ENCODE results near the gene PTPDC1. TPM values are rescaled to one million over a fixed set of nuclear protein-coding genes. Genes with fewer than 3 reads are reported as not detected.

The PTPDC1 gene
- total and polyA plus RNA-seq, 4 donors, result 0.45 to 5.1 (median 1.1) TPM

DNA sequence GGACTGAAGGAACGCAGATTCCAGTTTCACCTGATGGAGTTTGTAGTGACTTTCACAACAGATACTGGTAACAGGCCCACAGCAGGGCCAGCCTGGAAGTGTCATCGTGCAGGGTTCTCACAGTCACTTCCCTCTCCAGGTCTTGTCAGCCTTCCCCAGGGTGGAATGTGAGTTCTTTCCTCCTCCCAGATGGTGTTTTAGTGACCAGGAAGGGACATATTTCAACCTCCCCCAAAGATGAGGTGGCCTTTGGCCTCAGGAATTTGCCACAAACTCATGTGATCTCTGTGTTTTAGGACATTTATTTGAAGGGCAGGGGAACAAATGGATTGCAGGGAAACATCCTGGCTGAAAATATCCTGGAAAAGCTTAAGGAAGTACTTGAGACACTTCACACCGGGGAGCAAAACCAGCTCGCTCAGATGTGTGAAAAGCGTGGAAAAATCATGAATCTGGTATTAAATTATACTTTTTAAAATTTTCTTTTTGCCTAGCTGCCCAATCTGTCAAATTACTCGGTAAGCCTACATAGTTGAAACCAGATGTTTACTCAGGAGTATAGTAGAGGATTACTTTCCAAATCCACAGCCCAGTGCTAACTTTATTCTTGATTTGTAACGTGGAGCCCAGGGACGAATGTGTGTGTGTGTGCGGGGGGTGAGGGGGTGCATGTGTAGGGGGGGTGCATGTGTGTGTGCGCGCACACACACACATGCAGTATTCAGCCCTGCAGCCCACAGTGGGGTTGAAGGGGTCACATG is 66.8 kb downstream of the PTPDC1 start:
- 82% methylated on average over 11 of the region's 11 CpGs for WGBS
- H3K4me3 ChIP-seq (ENCODE audit: low read depth in 1 of 3, low read length in 3 of 3), result no peak overlapping the region
- no peak for DNase-seq (ENCODE audit: low spot score)
- no peaks in the 10 kb centered on the region for H3K4me1 ChIP-seq (ENCODE audit: control insufficient read depth in 4 of 4, insufficient read depth in 4 of 4, low read length in 3 of 4)
- no peaks in the 10 kb centered on the region for H3K36me3 ChIP-seq (ENCODE audit: control insufficient read depth in 4 of 4, insufficient read depth in 3 of 4, low read depth in 1 of 4, low read length in 3 of 4)
- TF ChIP-seq JUND (IDR thresholded peaks at IDR 0.05) (no peak), EGR1 (IDR thresholded peaks at IDR 0.05; ENCODE audit: low read depth in 2 of 2) (no peak), SP1 (IDR thresholded peaks at IDR 0.05) (no peak), YY1 (IDR thresholded peaks at IDR 0.05) (no peak), HNF4A (conservative IDR thresholded peaks at IDR 0.05) (no peak), RXRA (IDR thresholded peaks at IDR 0.05) (no peak), RAD21 (IDR thresholded peaks at IDR 0.05) (no peak), FOXA2 (IDR thresholded peaks at IDR 0.05) (no peak), FOXA1 (IDR thresholded peaks at IDR 0.05) (no peak), HNF4G (IDR thresholded peaks at IDR 0.05) (no peak)
- TF ChIP-seq, protein P1, sequence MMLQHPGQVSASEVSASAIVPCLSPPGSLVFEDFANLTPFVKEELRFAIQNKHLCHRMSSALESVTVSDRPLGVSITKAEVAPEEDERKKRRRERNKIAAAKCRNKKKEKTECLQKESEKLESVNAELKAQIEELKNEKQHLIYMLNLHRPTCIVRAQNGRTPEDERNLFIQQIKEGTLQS (IDR thresholded peaks at IDR 0.05), result no peak
- TF ChIP-seq, protein P2, sequence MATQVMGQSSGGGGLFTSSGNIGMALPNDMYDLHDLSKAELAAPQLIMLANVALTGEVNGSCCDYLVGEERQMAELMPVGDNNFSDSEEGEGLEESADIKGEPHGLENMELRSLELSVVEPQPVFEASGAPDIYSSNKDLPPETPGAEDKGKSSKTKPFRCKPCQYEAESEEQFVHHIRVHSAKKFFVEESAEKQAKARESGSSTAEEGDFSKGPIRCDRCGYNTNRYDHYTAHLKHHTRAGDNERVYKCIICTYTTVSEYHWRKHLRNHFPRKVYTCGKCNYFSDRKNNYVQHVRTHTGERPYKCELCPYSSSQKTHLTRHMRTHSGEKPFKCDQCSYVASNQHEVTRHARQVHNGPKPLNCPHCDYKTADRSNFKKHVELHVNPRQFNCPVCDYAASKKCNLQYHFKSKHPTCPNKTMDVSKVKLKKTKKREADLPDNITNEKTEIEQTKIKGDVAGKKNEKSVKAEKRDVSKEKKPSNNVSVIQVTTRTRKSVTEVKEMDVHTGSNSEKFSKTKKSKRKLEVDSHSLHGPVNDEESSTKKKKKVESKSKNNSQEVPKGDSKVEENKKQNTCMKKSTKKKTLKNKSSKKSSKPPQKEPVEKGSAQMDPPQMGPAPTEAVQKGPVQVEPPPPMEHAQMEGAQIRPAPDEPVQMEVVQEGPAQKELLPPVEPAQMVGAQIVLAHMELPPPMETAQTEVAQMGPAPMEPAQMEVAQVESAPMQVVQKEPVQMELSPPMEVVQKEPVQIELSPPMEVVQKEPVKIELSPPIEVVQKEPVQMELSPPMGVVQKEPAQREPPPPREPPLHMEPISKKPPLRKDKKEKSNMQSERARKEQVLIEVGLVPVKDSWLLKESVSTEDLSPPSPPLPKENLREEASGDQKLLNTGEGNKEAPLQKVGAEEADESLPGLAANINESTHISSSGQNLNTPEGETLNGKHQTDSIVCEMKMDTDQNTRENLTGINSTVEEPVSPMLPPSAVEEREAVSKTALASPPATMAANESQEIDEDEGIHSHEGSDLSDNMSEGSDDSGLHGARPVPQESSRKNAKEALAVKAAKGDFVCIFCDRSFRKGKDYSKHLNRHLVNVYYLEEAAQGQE (IDR thresholded peaks at IDR 0.05), result no peak
- TF ChIP-seq, protein P3, sequence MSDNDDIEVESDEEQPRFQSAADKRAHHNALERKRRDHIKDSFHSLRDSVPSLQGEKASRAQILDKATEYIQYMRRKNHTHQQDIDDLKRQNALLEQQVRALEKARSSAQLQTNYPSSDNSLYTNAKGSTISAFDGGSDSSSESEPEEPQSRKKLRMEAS (IDR thresholded peaks at IDR 0.05), result no peak
- TF ChIP-seq, protein P4, sequence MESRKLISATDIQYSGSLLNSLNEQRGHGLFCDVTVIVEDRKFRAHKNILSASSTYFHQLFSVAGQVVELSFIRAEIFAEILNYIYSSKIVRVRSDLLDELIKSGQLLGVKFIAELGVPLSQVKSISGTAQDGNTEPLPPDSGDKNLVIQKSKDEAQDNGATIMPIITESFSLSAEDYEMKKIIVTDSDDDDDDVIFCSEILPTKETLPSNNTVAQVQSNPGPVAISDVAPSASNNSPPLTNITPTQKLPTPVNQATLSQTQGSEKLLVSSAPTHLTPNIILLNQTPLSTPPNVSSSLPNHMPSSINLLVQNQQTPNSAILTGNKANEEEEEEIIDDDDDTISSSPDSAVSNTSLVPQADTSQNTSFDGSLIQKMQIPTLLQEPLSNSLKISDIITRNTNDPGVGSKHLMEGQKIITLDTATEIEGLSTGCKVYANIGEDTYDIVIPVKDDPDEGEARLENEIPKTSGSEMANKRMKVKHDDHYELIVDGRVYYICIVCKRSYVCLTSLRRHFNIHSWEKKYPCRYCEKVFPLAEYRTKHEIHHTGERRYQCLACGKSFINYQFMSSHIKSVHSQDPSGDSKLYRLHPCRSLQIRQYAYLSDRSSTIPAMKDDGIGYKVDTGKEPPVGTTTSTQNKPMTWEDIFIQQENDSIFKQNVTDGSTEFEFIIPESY (IDR thresholded peaks at IDR 0.05), result no peak
- TF ChIP-seq, protein P5, sequence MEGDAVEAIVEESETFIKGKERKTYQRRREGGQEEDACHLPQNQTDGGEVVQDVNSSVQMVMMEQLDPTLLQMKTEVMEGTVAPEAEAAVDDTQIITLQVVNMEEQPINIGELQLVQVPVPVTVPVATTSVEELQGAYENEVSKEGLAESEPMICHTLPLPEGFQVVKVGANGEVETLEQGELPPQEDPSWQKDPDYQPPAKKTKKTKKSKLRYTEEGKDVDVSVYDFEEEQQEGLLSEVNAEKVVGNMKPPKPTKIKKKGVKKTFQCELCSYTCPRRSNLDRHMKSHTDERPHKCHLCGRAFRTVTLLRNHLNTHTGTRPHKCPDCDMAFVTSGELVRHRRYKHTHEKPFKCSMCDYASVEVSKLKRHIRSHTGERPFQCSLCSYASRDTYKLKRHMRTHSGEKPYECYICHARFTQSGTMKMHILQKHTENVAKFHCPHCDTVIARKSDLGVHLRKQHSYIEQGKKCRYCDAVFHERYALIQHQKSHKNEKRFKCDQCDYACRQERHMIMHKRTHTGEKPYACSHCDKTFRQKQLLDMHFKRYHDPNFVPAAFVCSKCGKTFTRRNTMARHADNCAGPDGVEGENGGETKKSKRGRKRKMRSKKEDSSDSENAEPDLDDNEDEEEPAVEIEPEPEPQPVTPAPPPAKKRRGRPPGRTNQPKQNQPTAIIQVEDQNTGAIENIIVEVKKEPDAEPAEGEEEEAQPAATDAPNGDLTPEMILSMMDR (IDR thresholded peaks at IDR 0.05; ENCODE audit: low read depth, low read length, missing input control), result no peak
- H3K9me3 ChIP-seq (ENCODE audit: control insufficient read depth in 4 of 4, low read length in 3 of 4), result no peaks in the 10 kb centered on the region
- no peak overlapping the region for H3K27ac ChIP-seq (ENCODE audit: low read depth in 1 of 2, low read length in 2 of 2)
- no peaks in the 10 kb centered on the region for H3K27me3 ChIP-seq (ENCODE audit: control insufficient read depth in 4 of 4, insufficient read depth in 4 of 4, low read length in 3 of 4)
- no peak overlapping the region for H3K9ac ChIP-seq (ENCODE audit: low read depth in 1 of 2, low read length in 2 of 2)

DNA sequence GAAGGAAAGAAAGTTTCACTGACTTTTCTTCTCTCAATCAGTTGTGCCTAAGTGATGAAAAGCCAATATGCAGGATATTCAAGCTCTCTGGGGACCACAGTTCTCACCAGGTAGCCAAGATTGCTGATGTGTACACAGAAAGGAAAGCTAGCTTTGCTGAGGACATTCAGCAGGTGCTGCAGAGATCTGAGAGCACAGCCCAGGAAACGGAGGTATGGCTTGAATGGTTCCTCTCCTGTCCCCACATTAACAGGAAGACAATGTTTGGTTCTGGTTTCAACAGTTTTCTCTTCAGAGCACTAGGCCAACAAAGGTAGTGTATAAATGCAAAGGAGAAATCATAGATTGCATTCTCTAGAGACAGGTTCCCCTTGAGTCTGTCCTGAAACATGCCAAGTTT is 69.6 kb downstream of the PTPDC1 start:
- H3K9ac ChIP-seq (ENCODE audit: low read depth in 1 of 2, low read length in 2 of 2), result no peak overlapping the region
- H3K27ac ChIP-seq (ENCODE audit: low read depth in 1 of 2, low read length in 2 of 2), result no peak overlapping the region
- TF ChIP-seq GABPA (IDR thresholded peaks at IDR 0.05 in 1 of 2, conservative IDR thresholded peaks at IDR 0.05 in 1 of 2) (no peak), HNF4A (conservative IDR thresholded peaks at IDR 0.05) (no peak), HNF4G (IDR thresholded peaks at IDR 0.05) (no peak)
- TF ChIP-seq, protein P4 (IDR thresholded peaks at IDR 0.05), result no peak
- TF ChIP-seq, protein P2 (IDR thresholded peaks at IDR 0.05), result no peak
- DNase-seq (ENCODE audit: low spot score), result no peak
- 80% methylated on average over 1 of the region's 1 CpG for WGBS
- H3K27me3 ChIP-seq (ENCODE audit: control insufficient read depth in 4 of 4, insufficient read depth in 4 of 4, low read length in 3 of 4), result no peaks in the 10 kb centered on the region
- peaks cover 0 to 8% (median 0%) of the 10 kb centered on the region in 4 donors for H3K4me1 ChIP-seq (ENCODE audit: control insufficient read depth in 4 of 4, insufficient read depth in 4 of 4, low read length in 3 of 4)
- H3K4me3 ChIP-seq (ENCODE audit: low read depth in 1 of 3, low read length in 3 of 3), result no peak overlapping the region
- no peaks in the 10 kb centered on the region for H3K9me3 ChIP-seq (ENCODE audit: control insufficient read depth in 4 of 4, low read length in 3 of 4)
- no peaks in the 10 kb centered on the region for H3K36me3 ChIP-seq (ENCODE audit: control insufficient read depth in 4 of 4, insufficient read depth in 3 of 4, low read depth in 1 of 4, low read length in 3 of 4)
